Measurements from ENCODE around the gene RNF144B. TPM values are rescaled to one million over a fixed set of nuclear protein-coding genes. Genes with fewer than 3 reads are reported as not detected.
A peak's percentile ranks its signal among the peaks of the same experiment; 100 is the strongest.
"Not testable (repeated sequence)": the region's sequence is repeated elsewhere in the genome, so short reads cannot be mapped to it uniquely, and the experiment has no call there.

Gene RNF144B
- total RNA-seq, 1 experiment from 2014 or later, result 8.1 TPM

- H3K9me3 ChIP-seq (replicated peaks), result peaks cover 4% of the 10 kb centered on the region; the same call in 1 of the 2 replicates
- peak overlapping the region; percentile 77 for H3K27ac ChIP-seq
- peaks cover 11% of the 10 kb centered on the region for H3K36me3 ChIP-seq
- H3K27me3 ChIP-seq (replicated peaks), result no peaks in the 10 kb centered on the region
- DNase-seq (ENCODE audit: low read depth in 1 of 2, low spot score in 2 of 2), result peak; percentile 54 to 83
- no peak overlapping the region for H3K4me3 ChIP-seq
- peaks cover 31% of the 10 kb centered on the region for H3K4me1 ChIP-seq (replicated peaks)
Measured at GRCh38 chr6:18405477-18406293, 18.5 kb downstream of the RNF144B start.

GRCh38 chr6:18406955-18407749 is 20.0 kb downstream of the RNF144B start:
- Histone ChIP-seq H3K27me3 (replicated peaks) (no peaks in the 10 kb centered on the region), H3K36me3 (peaks cover 5% of the 10 kb centered on the region; the same call in 1 of the 2 replicates), H3K4me1 (replicated peaks) (peaks cover 29% of the 10 kb centered on the region), H3K27ac (peak overlapping the region; percentile 77), H3K9me3 (replicated peaks) (peaks cover 4% of the 10 kb centered on the region; the same call in 1 of the 2 replicates), H3K4me3 (no peak overlapping the region)
- DNase-seq (ENCODE audit: low read depth in 1 of 2, low spot score in 2 of 2), result no peak

- H3K4me3 ChIP-seq; H3K36me3 ChIP-seq; DNase-seq (ENCODE audit: low read depth in 1 of 2, low spot score in 2 of 2); H3K27ac ChIP-seq; H3K9me3 ChIP-seq (replicated peaks); H3K27me3 ChIP-seq (replicated peaks): not testable (repeated sequence)
- H3K4me1 ChIP-seq (replicated peaks), result peaks cover 42% of the 10 kb centered on the region
Measured at GRCh38 chr6:18409602-18410001, 22.5 kb downstream of the RNF144B start.

GRCh38 chr6:18410412-18410811 is 23.3 kb downstream of the RNF144B start:
- no peaks in the 10 kb centered on the region for H3K27me3 ChIP-seq (replicated peaks)
- no peaks in the 10 kb centered on the region for H3K9me3 ChIP-seq (replicated peaks)
- H3K4me3 ChIP-seq, result no peak overlapping the region
- H3K27ac ChIP-seq, result no peak overlapping the region
- DNase-seq (ENCODE audit: low read depth in 1 of 2, low spot score in 2 of 2), result no peak
- no peaks in the 10 kb centered on the region; the same call in 1 of the 2 replicates for H3K36me3 ChIP-seq
- peaks cover 38% of the 10 kb centered on the region for H3K4me1 ChIP-seq (replicated peaks)

- H3K4me3 ChIP-seq, result no peak overlapping the region
- H3K4me1 ChIP-seq (replicated peaks), result peaks cover 22% of the 10 kb centered on the region
- H3K27ac ChIP-seq, result peak overlapping the region; percentile 43
- H3K9me3 ChIP-seq (replicated peaks), result no peaks in the 10 kb centered on the region
- DNase-seq (ENCODE audit: low read depth in 1 of 2, low spot score in 2 of 2), result no peak
- no peaks in the 10 kb centered on the region; the same call in 1 of the 2 replicates for H3K36me3 ChIP-seq
- H3K27me3 ChIP-seq (replicated peaks), result no peaks in the 10 kb centered on the region
Measured at GRCh38 chr6:18412068-18412467, 24.9 kb downstream of the RNF144B start.

GRCh38 chr6:18412644-18413043 is 25.5 kb downstream of the RNF144B start:
- Histone ChIP-seq H3K36me3 (no peaks in the 10 kb centered on the region), H3K9me3 (replicated peaks) (no peaks in the 10 kb centered on the region), H3K27ac (peak overlapping the region; percentile 43), H3K4me1 (replicated peaks) (peaks cover 20% of the 10 kb centered on the region), H3K27me3 (replicated peaks) (no peaks in the 10 kb centered on the region), H3K4me3 (no peak overlapping the region)
- peak in 1 of 2 experiments; percentile 41 for DNase-seq (ENCODE audit: low read depth in 1 of 2, low spot score in 2 of 2)

- no peak overlapping the region for H3K4me3 ChIP-seq
- peak overlapping the region; percentile 43 for H3K27ac ChIP-seq
- no peaks in the 10 kb centered on the region for H3K9me3 ChIP-seq (replicated peaks)
- H3K4me1 ChIP-seq (replicated peaks), result peaks cover 20% of the 10 kb centered on the region
- H3K36me3 ChIP-seq, result no peaks in the 10 kb centered on the region
- no peak for DNase-seq (ENCODE audit: low read depth in 1 of 2, low spot score in 2 of 2)
- no peaks in the 10 kb centered on the region for H3K27me3 ChIP-seq (replicated peaks)
Measured at GRCh38 chr6:18413381-18413780, 26.2 kb downstream of the RNF144B start.

GRCh38 chr6:18414116-18414515 is 27.0 kb downstream of the RNF144B start:
- peaks cover 20% of the 10 kb centered on the region for H3K4me1 ChIP-seq (replicated peaks)

GRCh38 chr6:18415207-18415606 is 28.1 kb downstream of the RNF144B start:
- no peaks in the 10 kb centered on the region for H3K27me3 ChIP-seq (replicated peaks)
- peaks cover 20% of the 10 kb centered on the region for H3K4me1 ChIP-seq (replicated peaks)
- H3K4me3 ChIP-seq, result no peak overlapping the region
- H3K27ac ChIP-seq, result no peak overlapping the region
- no peaks in the 10 kb centered on the region for H3K9me3 ChIP-seq (replicated peaks)
- no peaks in the 10 kb centered on the region for H3K36me3 ChIP-seq
- no peak for DNase-seq (ENCODE audit: low read depth in 1 of 2, low spot score in 2 of 2)

More at GRCh38 chr6:18414116-18414515, 27.0 kb downstream of the RNF144B start:
- no peaks in the 10 kb centered on the region for H3K36me3 ChIP-seq
- DNase-seq (ENCODE audit: low read depth in 1 of 2, low spot score in 2 of 2), result no peak
- H3K9me3 ChIP-seq (replicated peaks), result no peaks in the 10 kb centered on the region
- no peak overlapping the region for H3K4me3 ChIP-seq
- no peak overlapping the region for H3K27ac ChIP-seq
- no peaks in the 10 kb centered on the region for H3K27me3 ChIP-seq (replicated peaks)

GRCh38 chr6:18415671-18416340 is 28.7 kb downstream of the RNF144B start:
- H3K27ac ChIP-seq, result no peak overlapping the region
- no peak for DNase-seq (ENCODE audit: low read depth in 1 of 2, low spot score in 2 of 2)

GRCh38 chr6:18416341-18416679 is 29.2 kb downstream of the RNF144B start:
- Histone ChIP-seq H3K27ac (no peak overlapping the region), H3K4me3 (no peak overlapping the region), H3K36me3 (no peaks in the 10 kb centered on the region), H3K4me1 (replicated peaks) (peaks cover 20% of the 10 kb centered on the region), H3K27me3 (replicated peaks) (no peaks in the 10 kb centered on the region), H3K9me3 (replicated peaks) (no peaks in the 10 kb centered on the region)
- DNase-seq (ENCODE audit: low read depth in 1 of 2, low spot score in 2 of 2), result no peak

More at GRCh38 chr6:18415671-18416340, 28.7 kb downstream of the RNF144B start:
- Histone ChIP-seq H3K36me3 (no peaks in the 10 kb centered on the region), H3K9me3 (replicated peaks) (no peaks in the 10 kb centered on the region), H3K4me3 (no peak overlapping the region), H3K27me3 (replicated peaks) (no peaks in the 10 kb centered on the region), H3K4me1 (replicated peaks) (peaks cover 20% of the 10 kb centered on the region)

GRCh38 chr6:18420328-18420727 is 33.2 kb downstream of the RNF144B start:
- Histone ChIP-seq H3K4me3 (no peak overlapping the region), H3K9me3 (replicated peaks) (no peaks in the 10 kb centered on the region), H3K27ac (no peak overlapping the region), H3K4me1 (replicated peaks) (no peaks in the 10 kb centered on the region), H3K36me3 (no peaks in the 10 kb centered on the region), H3K27me3 (replicated peaks) (no peaks in the 10 kb centered on the region)
- DNase-seq (ENCODE audit: low read depth in 1 of 2, low spot score in 2 of 2), result no peak

GRCh38 chr6:18422136-18422535 is 35.0 kb downstream of the RNF144B start:
- Histone ChIP-seq H3K36me3 (no peaks in the 10 kb centered on the region), H3K27me3 (replicated peaks) (no peaks in the 10 kb centered on the region), H3K4me3 (no peak overlapping the region), H3K9me3 (replicated peaks) (no peaks in the 10 kb centered on the region), H3K4me1 (replicated peaks) (no peaks in the 10 kb centered on the region), H3K27ac (no peak overlapping the region)
- DNase-seq (ENCODE audit: low read depth in 1 of 2, low spot score in 2 of 2), result no peak
